A549 (cell line): ENCODE results near the gene KRT16.

ENCODE experiments used
- CEBPB ChIP-seq, 2 experiments: fragments of >200 bp in 1 of 2; sonication (Bioruptor Twin) in 1 of 2; formaldehyde crosslinking in 1 of 2; IDR thresholded peaks; 2 replicates each; pipeline ENCODE4 v1.6.1; 2012 to 2016
- TF ChIP-seq, protein P1 (sequence below): fragments of >200 bp; sonication (Bioruptor Twin); formaldehyde crosslinking; IDR thresholded peaks from 3 replicates; pipeline ENCODE4 v1.5.1; 2016

DNA sequence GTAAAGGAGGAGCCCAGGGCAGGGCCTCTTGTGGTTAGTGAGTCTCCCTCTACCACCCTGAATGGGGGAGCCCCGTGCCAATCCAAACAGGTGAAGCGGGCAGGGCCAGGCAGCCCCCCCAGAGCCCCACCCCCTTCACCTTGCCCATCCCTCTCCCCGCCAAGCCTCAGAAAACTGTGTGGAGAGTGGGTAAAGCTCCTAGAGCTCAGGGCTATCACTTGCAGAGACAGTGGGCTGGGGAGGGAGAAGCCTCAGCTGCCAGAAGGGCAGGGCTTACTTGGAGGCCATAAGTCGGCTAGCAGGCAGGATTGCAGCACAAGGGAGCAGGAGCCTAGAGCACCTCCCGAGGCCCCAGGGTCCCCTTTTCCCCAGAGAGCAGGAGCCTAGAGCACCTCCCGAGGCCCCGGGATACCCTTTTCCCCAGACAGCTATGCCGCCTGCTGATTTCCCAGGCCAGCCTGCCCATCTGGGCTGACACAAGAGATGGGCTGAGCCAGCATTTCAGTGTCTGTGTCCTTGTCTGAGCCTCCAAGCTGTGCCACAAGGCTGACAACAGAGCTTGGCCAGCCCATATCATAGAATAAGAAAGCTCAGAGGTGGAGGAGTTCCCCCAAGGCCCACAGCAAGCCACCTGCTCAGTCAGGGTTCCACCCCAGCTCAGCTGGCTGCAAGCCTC, 19.1 kb downstream of the KRT16 start:
- TF ChIP-seq CEBPB (IDR thresholded peaks at IDR 0.05): no peak
- TF ChIP-seq, protein P1, sequence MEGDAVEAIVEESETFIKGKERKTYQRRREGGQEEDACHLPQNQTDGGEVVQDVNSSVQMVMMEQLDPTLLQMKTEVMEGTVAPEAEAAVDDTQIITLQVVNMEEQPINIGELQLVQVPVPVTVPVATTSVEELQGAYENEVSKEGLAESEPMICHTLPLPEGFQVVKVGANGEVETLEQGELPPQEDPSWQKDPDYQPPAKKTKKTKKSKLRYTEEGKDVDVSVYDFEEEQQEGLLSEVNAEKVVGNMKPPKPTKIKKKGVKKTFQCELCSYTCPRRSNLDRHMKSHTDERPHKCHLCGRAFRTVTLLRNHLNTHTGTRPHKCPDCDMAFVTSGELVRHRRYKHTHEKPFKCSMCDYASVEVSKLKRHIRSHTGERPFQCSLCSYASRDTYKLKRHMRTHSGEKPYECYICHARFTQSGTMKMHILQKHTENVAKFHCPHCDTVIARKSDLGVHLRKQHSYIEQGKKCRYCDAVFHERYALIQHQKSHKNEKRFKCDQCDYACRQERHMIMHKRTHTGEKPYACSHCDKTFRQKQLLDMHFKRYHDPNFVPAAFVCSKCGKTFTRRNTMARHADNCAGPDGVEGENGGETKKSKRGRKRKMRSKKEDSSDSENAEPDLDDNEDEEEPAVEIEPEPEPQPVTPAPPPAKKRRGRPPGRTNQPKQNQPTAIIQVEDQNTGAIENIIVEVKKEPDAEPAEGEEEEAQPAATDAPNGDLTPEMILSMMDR: no peak
